ENCODE data around the gene KIF19. TPM values are rescaled to one million over a fixed set of nuclear protein-coding genes. Genes with fewer than 3 reads are reported as not detected.

The KIF19 gene
- total and polyA plus RNA-seq, 4 donors = 0.42 to 2.1 (median 0.83) TPM

DNA sequence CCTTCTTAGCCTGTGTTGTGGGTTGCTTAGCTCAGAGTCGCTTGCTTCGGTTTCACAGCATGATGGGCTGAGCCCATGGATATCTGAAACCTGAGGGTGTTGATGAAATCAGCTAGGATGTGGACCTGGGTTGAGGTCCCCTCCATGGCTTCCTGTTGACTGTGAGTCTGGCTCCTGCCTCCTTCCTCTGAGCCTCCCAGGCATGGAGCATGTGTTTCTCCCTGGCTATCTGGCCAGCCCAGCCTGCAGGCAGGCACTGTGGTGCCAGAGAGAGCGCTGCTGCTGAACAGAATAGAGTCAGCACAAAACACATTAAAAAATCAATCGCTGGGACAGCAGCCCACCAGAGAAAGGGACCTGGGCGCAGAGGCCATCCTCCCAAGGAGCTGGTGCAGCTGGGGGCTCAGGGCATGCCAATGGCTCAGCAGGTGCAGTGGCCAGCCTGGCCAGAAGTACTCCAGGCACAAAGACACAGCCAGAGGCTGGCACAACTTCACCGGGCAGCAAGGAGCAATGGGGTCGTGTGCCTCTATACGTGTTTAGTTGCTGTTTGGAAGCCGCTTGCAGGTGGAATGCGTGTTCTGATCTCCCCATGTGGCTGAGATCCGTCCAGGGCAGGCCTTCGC lies 77.6 kb downstream of the KIF19 start:
- TF ChIP-seq, protein P1, sequence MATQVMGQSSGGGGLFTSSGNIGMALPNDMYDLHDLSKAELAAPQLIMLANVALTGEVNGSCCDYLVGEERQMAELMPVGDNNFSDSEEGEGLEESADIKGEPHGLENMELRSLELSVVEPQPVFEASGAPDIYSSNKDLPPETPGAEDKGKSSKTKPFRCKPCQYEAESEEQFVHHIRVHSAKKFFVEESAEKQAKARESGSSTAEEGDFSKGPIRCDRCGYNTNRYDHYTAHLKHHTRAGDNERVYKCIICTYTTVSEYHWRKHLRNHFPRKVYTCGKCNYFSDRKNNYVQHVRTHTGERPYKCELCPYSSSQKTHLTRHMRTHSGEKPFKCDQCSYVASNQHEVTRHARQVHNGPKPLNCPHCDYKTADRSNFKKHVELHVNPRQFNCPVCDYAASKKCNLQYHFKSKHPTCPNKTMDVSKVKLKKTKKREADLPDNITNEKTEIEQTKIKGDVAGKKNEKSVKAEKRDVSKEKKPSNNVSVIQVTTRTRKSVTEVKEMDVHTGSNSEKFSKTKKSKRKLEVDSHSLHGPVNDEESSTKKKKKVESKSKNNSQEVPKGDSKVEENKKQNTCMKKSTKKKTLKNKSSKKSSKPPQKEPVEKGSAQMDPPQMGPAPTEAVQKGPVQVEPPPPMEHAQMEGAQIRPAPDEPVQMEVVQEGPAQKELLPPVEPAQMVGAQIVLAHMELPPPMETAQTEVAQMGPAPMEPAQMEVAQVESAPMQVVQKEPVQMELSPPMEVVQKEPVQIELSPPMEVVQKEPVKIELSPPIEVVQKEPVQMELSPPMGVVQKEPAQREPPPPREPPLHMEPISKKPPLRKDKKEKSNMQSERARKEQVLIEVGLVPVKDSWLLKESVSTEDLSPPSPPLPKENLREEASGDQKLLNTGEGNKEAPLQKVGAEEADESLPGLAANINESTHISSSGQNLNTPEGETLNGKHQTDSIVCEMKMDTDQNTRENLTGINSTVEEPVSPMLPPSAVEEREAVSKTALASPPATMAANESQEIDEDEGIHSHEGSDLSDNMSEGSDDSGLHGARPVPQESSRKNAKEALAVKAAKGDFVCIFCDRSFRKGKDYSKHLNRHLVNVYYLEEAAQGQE (IDR thresholded peaks at IDR 0.05) = no peak
- TF ChIP-seq, protein P2, sequence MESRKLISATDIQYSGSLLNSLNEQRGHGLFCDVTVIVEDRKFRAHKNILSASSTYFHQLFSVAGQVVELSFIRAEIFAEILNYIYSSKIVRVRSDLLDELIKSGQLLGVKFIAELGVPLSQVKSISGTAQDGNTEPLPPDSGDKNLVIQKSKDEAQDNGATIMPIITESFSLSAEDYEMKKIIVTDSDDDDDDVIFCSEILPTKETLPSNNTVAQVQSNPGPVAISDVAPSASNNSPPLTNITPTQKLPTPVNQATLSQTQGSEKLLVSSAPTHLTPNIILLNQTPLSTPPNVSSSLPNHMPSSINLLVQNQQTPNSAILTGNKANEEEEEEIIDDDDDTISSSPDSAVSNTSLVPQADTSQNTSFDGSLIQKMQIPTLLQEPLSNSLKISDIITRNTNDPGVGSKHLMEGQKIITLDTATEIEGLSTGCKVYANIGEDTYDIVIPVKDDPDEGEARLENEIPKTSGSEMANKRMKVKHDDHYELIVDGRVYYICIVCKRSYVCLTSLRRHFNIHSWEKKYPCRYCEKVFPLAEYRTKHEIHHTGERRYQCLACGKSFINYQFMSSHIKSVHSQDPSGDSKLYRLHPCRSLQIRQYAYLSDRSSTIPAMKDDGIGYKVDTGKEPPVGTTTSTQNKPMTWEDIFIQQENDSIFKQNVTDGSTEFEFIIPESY (IDR thresholded peaks at IDR 0.05) = no peak
- TF ChIP-seq, protein P3, sequence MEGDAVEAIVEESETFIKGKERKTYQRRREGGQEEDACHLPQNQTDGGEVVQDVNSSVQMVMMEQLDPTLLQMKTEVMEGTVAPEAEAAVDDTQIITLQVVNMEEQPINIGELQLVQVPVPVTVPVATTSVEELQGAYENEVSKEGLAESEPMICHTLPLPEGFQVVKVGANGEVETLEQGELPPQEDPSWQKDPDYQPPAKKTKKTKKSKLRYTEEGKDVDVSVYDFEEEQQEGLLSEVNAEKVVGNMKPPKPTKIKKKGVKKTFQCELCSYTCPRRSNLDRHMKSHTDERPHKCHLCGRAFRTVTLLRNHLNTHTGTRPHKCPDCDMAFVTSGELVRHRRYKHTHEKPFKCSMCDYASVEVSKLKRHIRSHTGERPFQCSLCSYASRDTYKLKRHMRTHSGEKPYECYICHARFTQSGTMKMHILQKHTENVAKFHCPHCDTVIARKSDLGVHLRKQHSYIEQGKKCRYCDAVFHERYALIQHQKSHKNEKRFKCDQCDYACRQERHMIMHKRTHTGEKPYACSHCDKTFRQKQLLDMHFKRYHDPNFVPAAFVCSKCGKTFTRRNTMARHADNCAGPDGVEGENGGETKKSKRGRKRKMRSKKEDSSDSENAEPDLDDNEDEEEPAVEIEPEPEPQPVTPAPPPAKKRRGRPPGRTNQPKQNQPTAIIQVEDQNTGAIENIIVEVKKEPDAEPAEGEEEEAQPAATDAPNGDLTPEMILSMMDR (IDR thresholded peaks at IDR 0.05; ENCODE audit: low read depth, low read length, missing input control) = no peak
- H3K4me3 ChIP-seq (ENCODE audit: low read depth in 1 of 3, low read length in 3 of 3) = no peak overlapping the region
- H3K27me3 ChIP-seq (ENCODE audit: control insufficient read depth in 4 of 4, insufficient read depth in 4 of 4, low read length in 3 of 4) = no peaks in the 10 kb centered on the region
- WGBS = 77% methylated on average over 12 of the region's 12 CpGs
- H3K36me3 ChIP-seq (ENCODE audit: control insufficient read depth in 4 of 4, insufficient read depth in 3 of 4, low read depth in 1 of 4, low read length in 3 of 4) = no peaks in the 10 kb centered on the region
- H3K9ac ChIP-seq (ENCODE audit: low read depth in 1 of 2, low read length in 2 of 2) = no peak overlapping the region
- no peak overlapping the region for H3K27ac ChIP-seq (ENCODE audit: low read depth in 1 of 2, low read length in 2 of 2)
- H3K9me3 ChIP-seq (ENCODE audit: control insufficient read depth in 4 of 4, low read length in 3 of 4) = no peaks in the 10 kb centered on the region
- no peak for DNase-seq (ENCODE audit: low spot score)
- peaks cover 0 to 2% (median 0%) of the 10 kb centered on the region in 4 donors for H3K4me1 ChIP-seq (ENCODE audit: control insufficient read depth in 4 of 4, insufficient read depth in 4 of 4, low read length in 3 of 4)

DNA sequence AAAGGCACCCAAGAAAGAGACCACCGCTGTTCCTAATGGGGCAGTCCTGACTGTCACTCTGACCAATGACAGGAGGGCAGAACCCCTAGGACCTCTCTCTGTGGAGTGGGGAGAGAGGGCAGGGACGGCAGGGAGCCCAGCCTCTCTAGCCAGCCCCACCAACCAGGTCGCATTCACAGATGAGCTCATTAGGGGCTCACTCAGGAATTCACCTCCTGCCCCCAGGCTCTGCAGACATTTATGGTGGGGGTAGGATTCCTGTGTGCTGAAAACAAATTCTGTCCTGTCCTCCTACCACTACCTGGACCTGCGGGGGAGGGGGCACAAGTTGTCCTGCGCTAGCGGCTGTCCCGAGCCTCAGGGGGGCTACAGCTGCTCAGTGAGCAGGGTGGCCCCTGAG lies 78.2 kb downstream of the KIF19 start:
- 64% methylated on average over 7 of the region's 7 CpGs for WGBS
- DNase-seq (ENCODE audit: low spot score) = no peak
- no peak overlapping the region for H3K27ac ChIP-seq (ENCODE audit: low read depth in 1 of 2, low read length in 2 of 2)
- peaks cover 0 to 2% (median 0%) of the 10 kb centered on the region in 4 donors for H3K4me1 ChIP-seq (ENCODE audit: control insufficient read depth in 4 of 4, insufficient read depth in 4 of 4, low read length in 3 of 4)
- H3K36me3 ChIP-seq (ENCODE audit: control insufficient read depth in 4 of 4, insufficient read depth in 3 of 4, low read depth in 1 of 4, low read length in 3 of 4) = no peaks in the 10 kb centered on the region
- no peak for TF ChIP-seq HNF4A (conservative IDR thresholded peaks at IDR 0.05)
- TF ChIP-seq, protein P2 (IDR thresholded peaks at IDR 0.05) = no peak
- TF ChIP-seq RXRA (IDR thresholded peaks at IDR 0.05) = no peak
- H3K9me3 ChIP-seq (ENCODE audit: control insufficient read depth in 4 of 4, low read length in 3 of 4) = no peaks in the 10 kb centered on the region
- H3K27me3 ChIP-seq (ENCODE audit: control insufficient read depth in 4 of 4, insufficient read depth in 4 of 4, low read length in 3 of 4) = no peaks in the 10 kb centered on the region
- H3K9ac ChIP-seq (ENCODE audit: low read depth in 1 of 2, low read length in 2 of 2) = no peak overlapping the region
- H3K4me3 ChIP-seq (ENCODE audit: low read depth in 1 of 3, low read length in 3 of 3) = no peak overlapping the region

Measured in liver (tissue), 9 donors.